Measurements from ENCODE around the gene MPRIP.
"Not testable (repeated sequence)": the region's sequence is repeated elsewhere in the genome, so short reads cannot be mapped to it uniquely, and the experiment has no call there.

MPRIP gene

DNA sequence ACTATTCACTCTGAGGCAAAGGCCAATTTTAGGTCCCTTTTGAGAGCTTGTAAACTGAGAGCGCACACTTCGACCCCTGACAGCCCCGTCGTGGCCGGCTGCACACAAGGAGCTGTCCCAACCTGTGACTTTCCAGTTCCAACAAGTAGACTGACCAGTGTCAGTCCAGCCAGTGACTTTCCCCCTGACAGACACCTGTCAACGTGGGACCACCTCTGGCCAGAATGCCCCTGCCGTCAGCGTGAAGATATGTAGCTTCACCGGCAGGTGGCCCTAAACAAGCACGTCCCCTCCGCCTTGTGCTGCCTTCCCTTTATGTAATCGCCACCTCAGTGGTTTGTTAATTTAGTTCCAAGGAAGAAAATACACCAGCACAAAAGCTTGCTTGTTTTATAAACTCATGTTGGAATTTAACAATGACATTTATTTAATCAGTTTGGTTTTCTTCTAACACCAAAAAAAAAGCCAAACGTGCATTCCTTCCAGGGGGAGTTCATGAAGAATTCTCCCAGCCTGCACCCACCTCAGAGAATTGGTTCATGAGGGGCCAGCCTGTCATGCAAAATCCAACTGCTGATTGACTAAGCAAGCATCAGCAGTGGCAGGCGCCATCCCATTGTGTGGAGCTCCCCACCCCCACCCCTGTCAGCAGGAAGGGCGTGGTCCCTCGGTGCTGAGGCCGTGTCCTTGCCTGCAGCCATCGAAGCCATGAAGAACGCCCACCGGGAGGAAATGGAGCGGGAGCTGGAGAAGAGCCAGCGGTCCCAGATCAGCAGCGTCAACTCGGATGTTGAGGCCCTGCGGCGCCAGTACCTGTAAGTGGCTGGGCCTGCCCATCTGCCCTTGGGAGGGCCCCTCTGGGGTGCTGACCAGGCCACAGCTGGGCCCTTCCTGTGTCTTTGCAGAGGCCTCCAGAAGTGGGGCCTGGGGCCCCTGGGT is 130.0 kb downstream of the MPRIP start:
- no peak for DNase-seq

GRCh38 chr17:17172990-17173389 is 130.7 kb downstream of the MPRIP start:
- no peak for DNase-seq

DNA sequence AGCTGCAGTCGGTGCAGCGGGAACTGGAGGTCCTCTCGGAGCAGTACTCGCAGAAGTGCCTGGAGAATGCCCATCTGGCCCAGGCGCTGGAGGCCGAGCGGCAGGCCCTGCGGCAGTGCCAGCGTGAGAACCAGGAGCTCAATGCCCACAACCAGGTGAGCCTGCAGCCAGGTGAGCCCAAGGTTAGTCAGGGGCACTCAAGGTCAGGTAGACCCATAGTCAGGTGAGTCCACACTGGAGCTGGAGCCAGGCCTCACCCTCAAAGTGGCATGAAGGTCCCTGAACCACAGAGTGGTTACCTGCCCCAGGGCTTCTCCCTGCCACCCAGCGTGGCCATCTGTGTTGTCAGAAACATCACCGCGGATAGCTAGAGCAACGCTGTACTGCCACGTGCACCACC is 131.7 kb downstream of the MPRIP start:
- no peak for DNase-seq

GRCh38 chr17:17175340-17175739 is 133.1 kb downstream of the MPRIP start:
- DNase-seq: no peak

GRCh38 chr17:17175917-17176316 is 133.7 kb downstream of the MPRIP start:
- DNase-seq: no peak

- DNase-seq: no peak
Observed at GRCh38 chr17:17176341-17176740, 134.1 kb downstream of the MPRIP start.

DNA sequence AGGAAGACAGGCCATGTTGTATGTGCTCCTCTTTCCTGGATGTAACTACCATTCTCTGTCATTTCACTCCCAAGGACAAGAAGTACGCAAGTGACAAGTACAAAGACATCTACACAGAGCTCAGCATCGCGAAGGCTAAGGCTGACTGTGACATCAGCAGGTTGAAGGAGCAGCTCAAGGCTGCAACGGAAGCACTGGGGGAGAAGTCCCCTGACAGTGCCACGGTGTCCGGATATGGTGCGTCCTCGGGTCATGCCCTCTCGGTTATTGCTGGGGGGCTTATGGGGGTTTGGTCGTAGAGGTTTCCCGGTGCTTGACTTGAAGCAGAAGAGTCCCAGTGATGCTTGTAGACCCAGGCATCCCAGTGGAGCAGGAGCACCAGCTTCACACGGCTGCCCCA is 134.9 kb downstream of the MPRIP start:
- DNase-seq: no peak

- DNase-seq: no peak
Observed at GRCh38 chr17:17179371-17179827, 137.1 kb downstream of the MPRIP start.

- DNase-seq: no peak
Observed at GRCh38 chr17:17180141-17180603, 137.9 kb downstream of the MPRIP start.

DNA sequence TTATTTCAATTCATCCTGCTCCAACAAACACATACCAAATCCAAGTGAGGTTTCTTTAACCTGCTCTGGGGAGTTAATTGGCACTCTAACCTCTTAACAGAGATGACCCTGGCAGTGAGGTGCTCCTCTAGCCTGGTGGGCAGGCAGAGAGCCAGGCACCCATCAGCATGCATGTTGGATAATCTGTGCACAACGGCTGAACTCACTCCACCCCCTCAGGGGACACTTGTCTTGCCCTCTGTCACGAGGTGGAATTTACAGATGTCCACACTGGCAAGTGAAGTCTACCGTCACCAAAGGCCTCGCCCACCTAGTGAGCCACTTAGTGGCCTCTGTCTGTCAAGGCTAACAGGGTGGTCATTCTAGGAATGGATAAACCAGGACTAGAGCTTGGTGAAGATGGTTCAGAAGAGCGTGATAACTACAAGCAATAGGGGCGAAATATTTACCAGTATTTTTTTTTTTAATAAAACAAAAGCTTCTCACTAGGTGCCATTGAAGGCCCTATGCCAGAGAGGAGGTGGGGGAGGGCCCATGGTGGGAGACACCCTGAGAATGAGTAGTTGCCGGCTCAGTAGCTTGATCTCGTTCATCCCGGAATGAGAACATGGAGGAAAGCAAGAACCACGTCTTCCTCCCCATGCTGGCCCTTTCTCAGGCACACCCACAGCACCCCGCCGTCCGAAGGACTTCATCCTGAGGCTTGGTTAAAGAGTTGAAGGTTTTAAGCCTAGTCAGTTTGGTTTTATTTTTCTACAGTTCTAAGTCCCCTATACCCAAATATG is 138.7 kb downstream of the MPRIP start:
- DNase-seq: no peak

GRCh38 chr17:17181666-17182597 is 139.7 kb downstream of the MPRIP start:
- DNase-seq: no peak

DNA sequence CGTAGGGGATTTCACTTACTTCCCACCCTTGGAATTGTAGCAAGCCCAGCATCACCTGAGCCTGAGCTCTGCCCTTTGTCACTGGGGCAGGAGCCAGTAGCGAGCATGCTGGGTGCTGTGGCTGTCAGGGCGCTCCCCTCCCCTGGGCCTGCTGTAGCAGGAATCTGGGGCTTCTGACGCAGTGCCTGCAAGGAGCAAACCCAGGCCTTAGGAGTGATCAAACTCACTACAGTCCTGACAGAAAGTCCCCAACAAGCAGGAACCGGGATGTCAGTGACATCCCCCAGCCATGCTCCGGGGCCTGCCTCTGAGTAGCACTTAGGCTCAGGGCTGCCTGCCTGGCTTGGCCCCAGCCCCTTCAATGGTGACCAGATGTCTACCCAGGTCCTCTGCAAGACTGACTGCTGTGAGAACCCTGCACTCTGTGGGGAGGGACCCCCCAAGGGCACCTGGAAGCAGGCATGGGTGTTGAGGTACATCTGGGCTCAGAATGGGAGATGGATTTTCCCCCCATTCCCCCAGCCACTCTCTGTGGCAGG is 140.4 kb downstream of the MPRIP start:
- DNase-seq: no peak

- DNase-seq: no peak
Observed at GRCh38 chr17:17183744-17184143, 141.5 kb downstream of the MPRIP start.

- not testable (repeated sequence) for DNase-seq
Observed at GRCh38 chr17:17184985-17185757, 142.9 kb downstream of the MPRIP start.

GRCh38 chr17:17186051-17186450 is 143.8 kb downstream of the MPRIP start:
- DNase-seq: no peak

- no peak for DNase-seq
Observed at GRCh38 chr17:17186551-17187505, 144.6 kb downstream of the MPRIP start.

GRCh38 chr17:17188586-17188985 is 146.3 kb downstream of the MPRIP start:
- no peak for DNase-seq

DNA sequence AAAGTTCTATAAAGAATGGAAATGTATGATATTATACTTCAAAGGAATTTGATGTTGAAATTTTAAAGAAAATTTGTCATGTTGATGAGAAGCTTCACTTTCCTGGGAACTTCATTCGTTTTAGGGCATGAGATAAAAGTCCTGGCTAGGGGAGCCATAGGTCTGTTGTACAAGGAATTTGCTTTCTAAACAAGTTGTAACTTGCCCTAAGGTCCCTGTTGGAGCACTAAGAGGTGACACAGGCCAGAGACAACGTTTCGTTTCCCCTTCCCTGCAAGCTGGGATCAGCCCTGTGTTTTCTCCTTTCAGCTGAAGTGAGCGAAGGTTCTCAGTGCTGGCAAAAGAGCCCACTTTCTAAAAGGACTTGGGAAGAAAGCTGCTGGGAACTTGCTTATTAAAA is 147.3 kb downstream of the MPRIP start:
- no peak for DNase-seq

GRCh38 chr17:17190188-17190587 is 147.9 kb downstream of the MPRIP start:
- DNase-seq: no peak

DNA sequence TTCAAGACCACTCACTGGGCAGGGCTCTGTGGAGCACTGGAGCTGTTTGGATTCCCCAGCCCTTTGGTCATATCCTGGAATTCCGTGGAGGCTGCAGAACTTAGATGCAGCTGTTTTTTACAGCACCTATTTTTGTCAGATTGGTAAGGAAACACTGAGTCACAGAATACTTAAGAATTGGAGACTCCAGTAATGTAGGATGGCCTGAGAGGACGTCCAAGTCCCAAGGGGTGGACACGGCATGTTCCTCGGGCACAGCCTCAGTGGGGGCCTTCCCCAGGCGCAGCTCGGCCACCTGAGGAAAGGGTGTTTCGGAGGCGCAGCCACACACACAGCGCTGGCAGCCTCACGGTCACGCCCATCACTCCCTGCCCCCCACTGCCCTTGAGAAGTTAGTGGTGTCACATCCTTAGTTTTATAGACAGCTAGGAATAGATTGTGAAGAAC is 149.1 kb downstream of the MPRIP start:
- no peak for DNase-seq

All from NCI-H2107 (cell line).